Measurements from ENCODE around the gene ITIH5. TPM values are rescaled to one million over a fixed set of nuclear protein-coding genes. Genes with fewer than 3 reads are reported as not detected.

ITIH5 gene
- total and polyA plus RNA-seq, 2 of the 13 experiments (the other 11 are each of a cell fraction or from before 2014, with no cell fraction given) = 4.7 to 8.9 TPM

DNA sequence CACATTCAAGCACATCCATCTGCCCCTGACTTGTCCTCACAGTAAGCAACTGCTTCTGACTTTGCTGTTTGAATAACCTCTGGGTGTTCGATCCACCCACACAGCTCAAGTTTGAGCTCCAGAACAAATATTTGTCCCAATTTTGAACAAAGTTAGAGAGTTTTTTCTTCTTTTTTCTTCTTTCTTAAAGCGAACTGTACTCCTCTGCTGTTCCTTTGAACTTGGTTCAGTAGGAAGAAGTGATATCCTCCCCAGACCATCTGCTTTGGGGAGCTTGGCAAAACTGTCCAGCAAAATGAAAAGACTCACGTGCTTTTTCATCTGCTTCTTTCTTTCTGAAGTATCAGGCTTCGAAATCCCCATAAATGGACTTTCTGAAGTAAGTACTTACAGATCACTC is 36.4 kb upstream of the ITIH5 start, which contains the start of gene ITIH2 (continued):
- TF ChIP-seq, protein P1, sequence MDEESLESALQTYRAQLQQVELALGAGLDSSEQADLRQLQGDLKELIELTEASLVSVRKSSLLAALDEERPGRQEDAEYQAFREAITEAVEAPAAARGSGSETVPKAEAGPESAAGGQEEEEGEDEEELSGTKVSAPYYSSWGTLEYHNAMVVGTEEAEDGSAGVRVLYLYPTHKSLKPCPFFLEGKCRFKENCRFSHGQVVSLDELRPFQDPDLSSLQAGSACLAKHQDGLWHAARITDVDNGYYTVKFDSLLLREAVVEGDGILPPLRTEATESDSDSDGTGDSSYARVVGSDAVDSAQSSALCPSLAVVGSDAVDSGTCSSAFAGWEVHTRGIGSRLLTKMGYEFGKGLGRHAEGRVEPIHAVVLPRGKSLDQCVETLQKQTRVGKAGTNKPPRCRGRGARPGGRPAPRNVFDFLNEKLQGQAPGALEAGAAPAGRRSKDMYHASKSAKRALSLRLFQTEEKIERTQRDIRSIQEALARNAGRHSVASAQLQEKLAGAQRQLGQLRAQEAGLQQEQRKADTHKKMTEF (CRISPR knock-in tag; IDR thresholded peaks at IDR 0.05) = peak; percentile 60
- TF ChIP-seq, protein P2, sequence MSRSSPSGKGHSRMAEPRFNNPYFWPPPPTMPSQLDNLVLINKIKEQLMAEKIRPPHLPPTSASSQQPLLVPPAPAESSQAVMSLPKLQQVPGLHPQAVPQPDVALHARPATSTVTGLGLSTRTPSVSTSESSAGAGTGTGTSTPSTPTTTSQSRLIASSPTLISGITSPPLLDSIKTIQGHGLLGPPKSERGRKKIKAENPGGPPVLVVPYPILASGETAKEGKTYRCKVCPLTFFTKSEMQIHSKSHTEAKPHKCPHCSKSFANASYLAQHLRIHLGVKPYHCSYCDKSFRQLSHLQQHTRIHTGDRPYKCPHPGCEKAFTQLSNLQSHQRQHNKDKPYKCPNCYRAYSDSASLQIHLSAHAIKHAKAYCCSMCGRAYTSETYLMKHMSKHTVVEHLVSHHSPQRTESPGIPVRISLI (CRISPR knock-in tag; IDR thresholded peaks at IDR 0.05; ENCODE audit: borderline replicate concordance) = peak; percentile 90
- TF ChIP-seq TCF7 (IDR thresholded peaks at IDR 0.05; ENCODE audit: low read depth) (peak; percentile 85), ZNF572 (CRISPR knock-in tag; IDR thresholded peaks at IDR 0.05) (no peak), MEIS1 (CRISPR knock-in tag; IDR thresholded peaks at IDR 0.05; ENCODE audit: borderline replicate concordance) (no peak), ERF (CRISPR knock-in tag; IDR thresholded peaks at IDR 0.05) (peak; percentile 16; the same call in 1 of the 2 replicates), ATF1 (CRISPR knock-in tag; IDR thresholded peaks at IDR 0.05) (peak; percentile 36; the same call in 1 of the 2 replicates), CCAR2 (optimal IDR thresholded peaks at IDR 0.05; ENCODE audit: low read depth, low read length) (no peak), RARA (CRISPR knock-in tag; IDR thresholded peaks at IDR 0.05) (peak; percentile 82), TAF1 (CRISPR knock-in tag; IDR thresholded peaks at IDR 0.05) (peak; percentile 30; the same call in 1 of the 2 replicates), NR2F1 (CRISPR knock-in tag; IDR thresholded peaks at IDR 0.05) (peak; percentile 40 to 76; a peak in 2 of 4 replicates), MIXL1 (CRISPR knock-in tag; IDR thresholded peaks at IDR 0.05) (peak; percentile 44; the same call in 1 of the 2 replicates), GFI1 (CRISPR knock-in tag; IDR thresholded peaks at IDR 0.05; ENCODE audit: borderline replicate concordance) (peak; percentile 36; the same call in 1 of the 2 replicates), ZNF629 (CRISPR knock-in tag; conservative IDR thresholded peaks at IDR 0.05) (no peak)
- TF ChIP-seq, protein P3, sequence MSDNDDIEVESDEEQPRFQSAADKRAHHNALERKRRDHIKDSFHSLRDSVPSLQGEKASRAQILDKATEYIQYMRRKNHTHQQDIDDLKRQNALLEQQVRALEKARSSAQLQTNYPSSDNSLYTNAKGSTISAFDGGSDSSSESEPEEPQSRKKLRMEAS (IDR thresholded peaks at IDR 0.05) = peak; percentile 58
- TF ChIP-seq, protein P4, sequence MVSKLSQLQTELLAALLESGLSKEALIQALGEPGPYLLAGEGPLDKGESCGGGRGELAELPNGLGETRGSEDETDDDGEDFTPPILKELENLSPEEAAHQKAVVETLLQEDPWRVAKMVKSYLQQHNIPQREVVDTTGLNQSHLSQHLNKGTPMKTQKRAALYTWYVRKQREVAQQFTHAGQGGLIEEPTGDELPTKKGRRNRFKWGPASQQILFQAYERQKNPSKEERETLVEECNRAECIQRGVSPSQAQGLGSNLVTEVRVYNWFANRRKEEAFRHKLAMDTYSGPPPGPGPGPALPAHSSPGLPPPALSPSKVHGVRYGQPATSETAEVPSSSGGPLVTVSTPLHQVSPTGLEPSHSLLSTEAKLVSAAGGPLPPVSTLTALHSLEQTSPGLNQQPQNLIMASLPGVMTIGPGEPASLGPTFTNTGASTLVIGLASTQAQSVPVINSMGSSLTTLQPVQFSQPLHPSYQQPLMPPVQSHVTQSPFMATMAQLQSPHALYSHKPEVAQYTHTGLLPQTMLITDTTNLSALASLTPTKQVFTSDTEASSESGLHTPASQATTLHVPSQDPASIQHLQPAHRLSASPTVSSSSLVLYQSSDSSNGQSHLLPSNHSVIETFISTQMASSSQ (IDR thresholded peaks at IDR 0.05; ENCODE audit: low read depth) = peak; percentile 81
- TF ChIP-seq, protein P4 (CRISPR knock-in tag; IDR thresholded peaks at IDR 0.05; ENCODE audit: borderline replicate concordance) = no peak; the same call in 1 of the 2 replicates
- TF ChIP-seq, protein P5, sequence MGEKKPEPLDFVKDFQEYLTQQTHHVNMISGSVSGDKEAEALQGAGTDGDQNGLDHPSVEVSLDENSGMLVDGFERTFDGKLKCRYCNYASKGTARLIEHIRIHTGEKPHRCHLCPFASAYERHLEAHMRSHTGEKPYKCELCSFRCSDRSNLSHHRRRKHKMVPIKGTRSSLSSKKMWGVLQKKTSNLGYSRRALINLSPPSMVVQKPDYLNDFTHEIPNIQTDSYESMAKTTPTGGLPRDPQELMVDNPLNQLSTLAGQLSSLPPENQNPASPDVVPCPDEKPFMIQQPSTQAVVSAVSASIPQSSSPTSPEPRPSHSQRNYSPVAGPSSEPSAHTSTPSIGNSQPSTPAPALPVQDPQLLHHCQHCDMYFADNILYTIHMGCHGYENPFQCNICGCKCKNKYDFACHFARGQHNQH (CRISPR knock-in tag; IDR thresholded peaks at IDR 0.05) = peak; percentile 59; the same call in 1 of the 2 replicates
